Ovary (tissue), 9 donors: Measurements from ENCODE around the gene AKAP6. TPM values are rescaled to one million over a fixed set of nuclear protein-coding genes. Genes with fewer than 3 reads are reported as not detected.

Source experiments
- DNase-seq, 5 donors: peaks; one replicate each; pipeline ENCODE4 v3.0.0-alpha.2; 2019 to 2020
- H3K27ac ChIP-seq, 2 donors: fragments of 200-600 bp; one replicate each; pipeline versions ENCODE4 v1.5.1 to v1.8.0; 2019 to 2022
- H3K27me3 ChIP-seq: fragments of 200-600 bp; one replicate; pipeline ENCODE4 v1.8.0; 2022
- H3K36me3 ChIP-seq: fragments of 200-600 bp; sonication (generic); one replicate; pipeline ENCODE4 v1.5.1; 2019
- H3K4me1 ChIP-seq: one replicate; pipeline ENCODE4 v1.8.1; 2013; ENCODE audit warnings: mild to moderate bottlenecking, moderate library complexity; ENCODE audit not compliant: insufficient read depth
- H3K4me3 ChIP-seq: fragments of 200-600 bp; sonication (generic); one replicate; pipeline ENCODE4 v1.5.1; 2017
- H3K9me3 ChIP-seq, 2 donors: fragments of 200-600 bp in 1 of 2; sonication (generic) in 1 of 2; one replicate each; pipeline versions ENCODE4 v1.5.1 to v1.8.1; 2013 to 2019; ENCODE audit warnings: mild to moderate bottlenecking in 1 of 2, moderate library complexity in 1 of 2
- EP300 ChIP-seq: sonication (generic); formaldehyde crosslinking; IDR thresholded peaks from one replicate; pipeline ENCODE4 v1.6.1; 2017; ENCODE audit warnings: antibody characterized with exemption
- POLR2A ChIP-seq: fragments of 450-650 bp; IDR thresholded peaks from one replicate; pipeline ENCODE4 v1.6.1; 2017; ENCODE audit warnings: antibody characterized with exemption, mild to moderate bottlenecking, moderate library complexity
- WGBS, 3 donors: extraction: QIAGEN DNeasy Blood & Tissue Kit in 1 of 3; methylation state at CpG; one replicate each; pipeline versions ENCODE4 v1.1.5 to v1.1.7; 2013 to 2017; 5-methylcytosine and 5-hydroxymethylcytosine counted together
- intact Hi-C, 4 donors: fragments of 100-400 bp; cut with DNase I; formaldehyde crosslinking; loops; one replicate each; pipeline versions ENCODE4 v1.11.0 to v1.15.1; 2022 to 2023
- polyA plus RNA-seq, 2 donors: library from polyadenylated mRNA; stranded (reverse); fragments of 200-250 nt in 1 of 2; fragments of 350-450 nt in 1 of 2; fragmentation: Illumina TruSeq in 1 of 2; extraction: RNeasy Lipid Tissue Mini Kit (QIAGEN cat#74804) in 1 of 2; gene quantifications; one replicate each; pipeline ENCODE4 v1.2.3, GENCODE V29; 2013 to 2014
- total RNA-seq, 7 donors: library from RNA; depleted of rRNA in 2 of 7; stranded (reverse); fragments of >200 nt in 2 of 7; fragmentation: NEBNext Ultra II Directional in 3 of 7; extraction: Animal tissue kit (Norgen Biotek cat#: 25700) in 3 of 7; gene quantifications; one replicate each; pipeline versions ENCODE4 v1.1.0 to v1.2.4, GENCODE V29; 2016 to 2023
- TF ChIP-seq, protein P1 (sequence below), 3 donors: fragments of 450-650 bp in 2 of 3; fragments of 200-600 bp in 1 of 3; IDR thresholded peaks; one replicate each; pipeline versions ENCODE4 v1.5.1 to v1.8.0; 2016 to 2022; ENCODE audit warnings: antibody characterized with exemption in 3 of 3, mild to moderate bottlenecking in 1 of 3
- donor health status: DM: no; HTN: no; CAD: no; lungs with moderate emphysema.
- donor health status: DM: no; HTN: no; CAD: no.
- donor health status: Bipolar disorder and iron deficiency.
- donor health status: DM: yes; HTN: yes; CAD: no.
- donor health status: DM: no; HTN: no; CAD: no.
- donor health status: DM: yes; HTN: yes; CAD: no.

Gene AKAP6
- total and polyA plus RNA-seq, 9 donors, result 2.3 to 13.1 (median 6.9) TPM

- no peak overlapping the region for H3K27ac ChIP-seq
- H3K4me3 ChIP-seq, result no peak overlapping the region
- no peaks in the 10 kb centered on the region for H3K27me3 ChIP-seq
- intact Hi-C loops, result no loop called here
- no peaks in the 10 kb centered on the region for H3K9me3 ChIP-seq
- TF ChIP-seq POLR2A, result no peak
- TF ChIP-seq, protein P1, sequence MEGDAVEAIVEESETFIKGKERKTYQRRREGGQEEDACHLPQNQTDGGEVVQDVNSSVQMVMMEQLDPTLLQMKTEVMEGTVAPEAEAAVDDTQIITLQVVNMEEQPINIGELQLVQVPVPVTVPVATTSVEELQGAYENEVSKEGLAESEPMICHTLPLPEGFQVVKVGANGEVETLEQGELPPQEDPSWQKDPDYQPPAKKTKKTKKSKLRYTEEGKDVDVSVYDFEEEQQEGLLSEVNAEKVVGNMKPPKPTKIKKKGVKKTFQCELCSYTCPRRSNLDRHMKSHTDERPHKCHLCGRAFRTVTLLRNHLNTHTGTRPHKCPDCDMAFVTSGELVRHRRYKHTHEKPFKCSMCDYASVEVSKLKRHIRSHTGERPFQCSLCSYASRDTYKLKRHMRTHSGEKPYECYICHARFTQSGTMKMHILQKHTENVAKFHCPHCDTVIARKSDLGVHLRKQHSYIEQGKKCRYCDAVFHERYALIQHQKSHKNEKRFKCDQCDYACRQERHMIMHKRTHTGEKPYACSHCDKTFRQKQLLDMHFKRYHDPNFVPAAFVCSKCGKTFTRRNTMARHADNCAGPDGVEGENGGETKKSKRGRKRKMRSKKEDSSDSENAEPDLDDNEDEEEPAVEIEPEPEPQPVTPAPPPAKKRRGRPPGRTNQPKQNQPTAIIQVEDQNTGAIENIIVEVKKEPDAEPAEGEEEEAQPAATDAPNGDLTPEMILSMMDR (IDR thresholded peaks at IDR 0.05), result no peak
- no peaks in the 10 kb centered on the region for H3K36me3 ChIP-seq
- DNase-seq, result no peak
- H3K4me1 ChIP-seq, result peaks cover 5% of the 10 kb centered on the region
Observed at GRCh38 chr14:32514681-32515080, 185.6 kb downstream of the AKAP6 start.

DNA sequence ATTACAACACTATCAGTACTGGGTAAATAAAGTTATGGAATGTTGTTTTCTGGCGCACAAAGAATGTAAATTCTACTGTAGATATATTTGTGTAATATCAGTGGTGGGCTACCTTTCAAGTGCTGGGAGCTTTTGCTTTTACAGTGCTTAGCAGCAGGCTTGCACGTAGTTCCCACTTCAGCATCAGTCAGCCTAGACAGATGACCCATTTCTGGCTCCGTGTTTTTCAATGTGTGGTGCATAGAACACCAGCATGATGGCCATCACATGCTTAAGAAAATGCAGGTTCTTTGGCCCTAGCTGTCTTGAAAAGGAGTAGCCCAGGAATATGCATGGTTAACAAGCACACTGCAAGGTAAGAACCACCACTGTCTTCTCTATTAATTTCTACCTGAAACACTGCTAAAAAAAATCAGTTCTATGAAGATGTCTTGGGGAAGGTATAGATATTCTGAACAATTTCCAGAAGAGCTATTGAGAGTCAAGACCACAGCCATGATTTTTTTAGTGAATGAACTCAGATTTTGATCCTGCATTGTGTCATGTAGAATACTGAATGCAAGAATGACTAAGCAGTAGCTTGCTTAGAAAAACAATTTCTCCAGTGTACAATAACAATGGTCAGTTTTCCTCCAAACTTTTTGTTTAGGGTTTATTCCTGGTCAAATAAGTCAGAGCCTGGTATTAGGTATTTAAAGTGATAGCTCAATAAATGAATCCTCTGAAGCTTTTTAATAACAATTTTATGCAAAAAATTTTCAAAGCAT, 195.7 kb downstream of the AKAP6 start:
- H3K4me3 ChIP-seq, result no peak overlapping the region
- intact Hi-C loops, result no loop called here
- H3K27me3 ChIP-seq, result no peaks in the 10 kb centered on the region
- TF ChIP-seq, protein P1 (IDR thresholded peaks at IDR 0.05), result no peak
- TF ChIP-seq EP300 (no peak), POLR2A (no peak)
- H3K4me1 ChIP-seq, result no peaks in the 10 kb centered on the region
- no peak for DNase-seq
- 15 to 44% (median 23%) methylated on average over 3 of the region's 3 CpGs for WGBS, 3 donors
- H3K36me3 ChIP-seq, result no peaks in the 10 kb centered on the region
- H3K9me3 ChIP-seq, result no peaks in the 10 kb centered on the region
- H3K27ac ChIP-seq, result no peak overlapping the region

DNA sequence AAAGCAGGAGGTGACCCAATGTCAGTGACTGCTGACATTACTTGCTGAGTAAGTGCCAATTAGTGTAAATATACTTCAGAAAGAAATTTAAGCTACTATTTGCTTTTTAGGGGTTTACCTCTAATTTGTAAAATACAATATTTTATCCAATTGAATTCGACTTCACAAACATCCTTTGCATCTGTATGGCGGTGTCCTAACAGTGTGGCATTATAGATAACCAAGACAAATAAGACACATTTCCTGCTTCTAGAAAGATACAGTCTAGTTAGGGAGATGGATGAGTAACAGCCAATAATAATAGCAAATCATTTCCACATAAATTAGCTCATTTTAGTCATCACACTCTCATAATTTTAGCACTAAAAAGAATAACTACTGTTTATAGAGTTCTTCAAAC, 196.5 kb downstream of the AKAP6 start:
- Histone ChIP-seq H3K27ac (no peak overlapping the region), H3K4me3 (no peak overlapping the region), H3K27me3 (no peaks in the 10 kb centered on the region), H3K36me3 (no peaks in the 10 kb centered on the region), H3K4me1 (no peaks in the 10 kb centered on the region), H3K9me3 (no peaks in the 10 kb centered on the region)
- DNase-seq, result no peak
- WGBS, 3 donors, result 81 to 91% (median 90%) methylated on average over 2 of the region's 2 CpGs
- TF ChIP-seq EP300 (no peak), POLR2A (no peak)
- TF ChIP-seq, protein P1 (IDR thresholded peaks at IDR 0.05), result no peak
- intact Hi-C loops, result no loop called here

DNA sequence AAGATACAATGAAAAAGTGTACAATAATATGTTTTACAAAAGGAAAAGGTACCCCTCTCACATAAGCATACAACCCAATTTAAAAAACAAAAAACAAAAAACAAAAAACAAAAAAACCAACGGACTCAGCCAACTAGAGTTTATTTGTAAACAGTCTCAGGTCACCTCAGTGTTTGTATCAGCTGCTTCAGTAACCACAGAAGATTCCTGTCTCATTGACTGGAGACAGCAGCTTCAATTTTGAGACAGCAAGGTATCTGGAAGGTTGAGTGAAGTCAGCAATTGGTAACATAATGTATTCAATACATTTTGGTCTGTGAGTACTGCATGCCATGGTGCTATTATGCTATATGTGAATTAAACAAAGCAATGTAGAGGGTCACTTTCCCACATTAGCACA, 201.7 kb downstream of the AKAP6 start:
- Histone ChIP-seq H3K4me3 (no peak overlapping the region), H3K9me3 (no peaks in the 10 kb centered on the region), H3K27me3 (no peaks in the 10 kb centered on the region), H3K4me1 (no peaks in the 10 kb centered on the region), H3K27ac (no peak overlapping the region), H3K36me3 (no peaks in the 10 kb centered on the region)
- intact Hi-C loops, result no loop called here
- DNase-seq, result no peak
- WGBS, 3 donors, result 17 to 30% (median 22%) methylated on average over 1 of the region's 1 CpG
- no peak for TF ChIP-seq POLR2A
- no peak for TF ChIP-seq EP300
- TF ChIP-seq, protein P1 (IDR thresholded peaks at IDR 0.05), result no peak
